Activated CD8-positive, alpha-beta memory T cell treated with anti-CD3 and anti-CD28 coated beads, Interleukin-2, amount 50 U/mL, for 24 hours (primary cell): Measurements from ENCODE around the gene RPS14.
A peak's percentile ranks its signal among the peaks of the same experiment; 100 is the strongest.

ENCODE experiments used
- DNase-seq: peaks from one replicate; pipeline ENCODE4 v3.0.0-alpha.2; 2020; ENCODE audit errors: extremely low read depth

RPS14 gene

DNA sequence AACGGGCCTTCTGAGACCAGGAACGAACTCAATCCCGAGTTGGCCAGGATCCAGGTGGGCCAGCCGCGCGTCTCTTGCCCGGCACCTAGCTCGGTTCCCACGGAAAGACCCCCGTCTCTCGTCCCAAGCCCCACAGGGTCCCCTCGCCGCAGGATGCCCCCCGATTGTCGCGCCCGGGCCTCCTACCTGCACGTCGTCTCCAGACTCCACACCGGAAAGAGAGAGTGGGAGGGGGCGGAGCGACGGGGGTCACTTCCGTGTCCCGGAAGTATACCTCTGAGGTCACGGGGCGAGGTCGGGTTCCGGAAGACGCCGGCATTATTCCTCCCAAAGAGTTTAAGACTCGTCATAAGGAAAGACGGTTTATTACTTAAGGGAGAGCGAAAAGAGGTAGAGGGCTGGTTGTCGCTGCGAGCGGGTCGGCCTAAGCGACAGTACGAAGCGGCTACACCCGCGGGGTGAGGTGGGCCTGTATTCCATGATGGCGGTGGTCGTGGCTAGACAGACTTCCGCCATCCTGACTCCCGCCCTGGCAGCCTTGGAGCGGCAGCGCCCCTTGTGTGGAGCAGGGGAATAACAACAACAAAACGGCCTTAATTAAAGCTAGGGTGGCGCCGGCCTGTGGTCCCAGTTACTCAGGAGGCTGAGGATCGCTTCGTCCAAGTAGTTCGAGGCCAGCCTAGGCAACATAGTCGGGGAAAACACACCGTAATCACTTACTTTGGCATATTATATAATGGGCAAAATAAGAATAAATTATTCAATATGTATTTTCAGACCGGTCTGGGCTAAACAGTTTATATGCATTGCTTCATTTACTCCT is at the start of gene RPS14:
Gene RPS14, minus strand, starts transcription at position 223 of the 823 bp plus-strand sequence. CDS start 2,006 bp downstream, outside the sequence.
- DNase-seq = peak; percentile 90

DNA sequence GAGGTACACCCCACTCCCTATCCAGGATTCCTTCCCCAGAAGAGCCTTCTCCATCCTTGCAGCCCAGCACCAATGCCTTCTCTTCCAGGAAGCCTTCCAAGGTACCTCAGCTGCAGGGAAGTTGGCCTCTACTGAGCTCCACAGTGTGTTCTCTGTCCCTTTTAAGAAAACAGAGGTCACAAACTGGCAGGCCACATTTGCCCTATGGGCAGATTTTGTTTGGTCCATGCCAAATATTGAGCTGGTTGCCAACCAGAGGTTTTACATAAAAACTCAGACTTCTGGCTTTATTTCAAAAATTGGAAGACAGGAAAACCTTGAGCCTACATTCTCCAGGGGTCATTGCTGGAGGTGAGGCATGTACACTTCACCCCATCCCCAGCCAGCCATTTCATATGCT is 49.4 kb upstream of the RPS14 start:
- no peak for DNase-seq

DNA sequence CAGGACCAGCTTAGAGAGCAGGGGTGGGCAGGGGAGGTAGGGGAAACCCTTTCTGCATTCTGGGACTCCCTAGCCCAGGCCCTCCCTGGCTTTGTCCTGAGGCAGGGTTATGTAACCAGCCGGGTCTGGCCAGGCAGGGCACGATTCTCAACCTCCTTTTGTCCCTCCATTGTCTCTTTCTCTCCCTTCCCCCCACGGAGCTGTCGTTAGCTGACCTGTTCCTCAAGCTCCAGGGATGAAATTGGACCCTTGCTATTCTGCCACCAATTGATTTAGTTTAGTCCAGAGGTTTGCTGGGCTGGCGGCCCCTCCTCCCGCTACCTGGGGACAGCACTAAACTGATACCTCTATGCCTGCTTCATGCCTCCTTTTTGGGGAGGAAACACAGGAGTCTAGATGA is 49.0 kb upstream of the RPS14 start:
- DNase-seq = no peak

DNA sequence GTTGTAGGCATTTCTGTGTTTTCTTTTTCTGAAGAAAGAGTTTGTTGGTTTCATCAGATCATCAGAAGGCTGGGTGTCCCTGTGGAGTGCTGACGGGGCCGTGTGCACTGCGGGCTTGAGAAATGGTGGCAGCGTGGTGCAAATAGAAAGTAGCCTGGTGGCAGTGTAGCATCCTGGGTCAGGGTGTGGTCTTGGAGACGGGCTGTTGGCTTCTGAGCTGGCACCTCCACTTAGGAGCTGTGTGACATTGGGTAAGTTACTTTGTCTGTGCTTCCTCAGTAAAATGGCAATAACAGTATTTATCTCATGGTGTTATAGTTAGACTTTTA is 48.4 kb upstream of the RPS14 start:
- DNase-seq = no peak

DNA sequence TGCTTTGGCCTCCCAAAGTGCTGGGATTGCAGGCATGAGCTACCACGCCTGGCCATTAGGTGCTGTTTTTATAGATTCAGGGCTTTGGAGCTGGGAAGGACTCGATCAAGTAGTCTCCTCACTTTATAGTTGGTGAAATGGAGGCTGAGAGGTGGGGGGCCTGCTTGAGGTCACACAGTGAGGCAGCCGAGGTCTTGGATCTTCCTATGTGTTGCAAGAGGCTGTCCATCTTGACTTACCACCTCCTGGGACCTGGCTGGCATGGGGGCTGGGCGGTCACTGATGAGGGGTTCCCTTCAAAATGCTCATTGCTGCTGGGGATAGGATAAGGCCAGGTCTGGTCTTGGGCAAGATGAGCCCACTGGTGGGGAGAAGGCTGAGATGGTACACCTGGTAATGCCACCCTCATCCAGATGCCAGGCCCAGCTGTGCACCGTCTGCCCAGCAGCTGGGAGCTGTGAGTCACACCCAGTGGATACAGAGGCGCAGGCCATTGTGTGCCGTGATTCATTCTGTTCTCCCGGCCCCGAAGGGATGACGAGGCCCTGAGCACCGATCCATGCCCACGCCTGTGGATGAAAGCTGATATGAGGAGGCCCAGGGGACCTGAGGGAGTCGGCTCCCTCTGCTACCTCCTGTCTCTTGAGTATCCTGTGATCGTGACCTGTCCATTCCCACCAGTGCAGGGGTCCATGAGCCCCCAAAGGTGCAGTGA is 47.9 kb upstream of the RPS14 start:
- DNase-seq = no peak

DNA sequence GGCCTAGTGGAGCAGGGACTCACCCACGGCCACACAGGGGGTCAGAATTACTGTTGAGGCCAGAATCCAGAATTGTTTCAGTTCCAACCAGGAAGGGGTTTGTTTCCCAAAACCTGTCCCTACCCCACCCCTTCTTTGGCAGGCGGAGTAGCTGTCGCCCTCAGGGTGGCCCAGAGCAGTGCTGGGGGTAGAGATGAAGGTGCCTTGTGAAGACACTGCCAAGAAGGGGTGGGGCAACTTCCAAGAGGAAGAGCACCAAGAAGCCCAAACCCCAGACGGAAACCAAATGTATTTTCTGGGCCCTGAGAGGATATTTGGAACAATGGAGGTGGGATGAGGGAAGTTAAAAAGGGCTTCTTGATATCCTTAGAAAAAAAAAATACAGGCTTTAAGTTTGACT is 47.0 kb upstream of the RPS14 start:
- DNase-seq = no peak

DNA sequence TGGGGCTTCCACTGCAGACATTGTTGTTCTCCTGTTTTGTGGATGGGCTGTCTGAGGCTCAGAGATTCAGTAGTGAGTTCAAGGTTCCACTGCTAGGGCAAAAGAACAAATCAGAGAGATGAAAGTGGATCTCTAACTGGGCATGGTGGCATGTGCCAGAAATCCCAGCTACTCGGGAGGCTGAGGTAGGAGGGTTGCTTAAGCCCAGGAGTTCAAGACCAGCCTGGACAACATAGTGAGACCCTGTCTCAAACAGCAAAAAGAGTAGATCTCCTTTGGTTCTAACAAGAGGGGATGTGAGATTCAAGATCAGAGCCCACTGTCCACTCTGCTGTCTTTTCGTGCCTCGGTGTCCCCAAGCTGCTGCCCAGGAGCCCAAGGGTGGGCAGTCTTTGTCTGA is 46.6 kb upstream of the RPS14 start:
- DNase-seq = no peak

DNA sequence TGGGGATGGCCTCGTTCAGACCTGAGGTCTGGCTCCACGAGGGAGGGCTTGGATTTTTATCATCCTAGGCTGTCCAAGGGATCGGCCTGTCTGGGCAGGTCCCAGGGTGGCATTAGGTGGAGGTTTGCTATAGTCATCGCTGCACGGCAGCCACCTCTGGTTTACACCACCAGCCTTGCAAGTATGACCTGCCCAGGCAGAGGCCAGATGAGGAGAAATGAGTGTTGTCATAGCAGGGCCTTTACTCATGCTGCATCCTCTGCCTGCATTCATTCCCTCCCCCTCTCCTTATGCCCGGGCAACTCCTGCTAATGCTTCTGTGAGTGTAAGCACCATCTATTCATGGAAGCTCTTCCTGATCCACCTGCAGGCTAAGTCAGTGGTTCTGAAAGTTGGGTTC is 43.1 kb upstream of the RPS14 start:
- DNase-seq = no peak

DNA sequence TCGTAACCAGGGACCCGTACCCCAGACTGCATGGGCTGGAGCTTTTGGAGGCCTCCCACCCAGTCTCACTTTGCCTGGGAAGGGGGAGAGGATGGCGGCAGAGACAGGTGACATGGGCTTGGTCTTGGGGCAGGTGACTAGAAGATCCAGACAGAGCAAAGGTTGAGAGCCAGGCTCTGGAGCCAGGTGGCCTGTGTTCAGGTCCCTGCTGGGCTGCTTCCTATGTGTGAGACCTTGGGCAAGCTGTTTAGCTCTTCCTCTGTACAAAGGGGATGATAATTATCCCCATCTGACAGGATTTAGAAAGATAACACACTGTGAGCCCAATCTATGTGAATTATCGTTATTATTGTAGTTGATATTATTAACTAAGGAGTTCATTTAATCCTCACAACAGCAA is 42.3 kb upstream of the RPS14 start:
- no peak for DNase-seq

DNA sequence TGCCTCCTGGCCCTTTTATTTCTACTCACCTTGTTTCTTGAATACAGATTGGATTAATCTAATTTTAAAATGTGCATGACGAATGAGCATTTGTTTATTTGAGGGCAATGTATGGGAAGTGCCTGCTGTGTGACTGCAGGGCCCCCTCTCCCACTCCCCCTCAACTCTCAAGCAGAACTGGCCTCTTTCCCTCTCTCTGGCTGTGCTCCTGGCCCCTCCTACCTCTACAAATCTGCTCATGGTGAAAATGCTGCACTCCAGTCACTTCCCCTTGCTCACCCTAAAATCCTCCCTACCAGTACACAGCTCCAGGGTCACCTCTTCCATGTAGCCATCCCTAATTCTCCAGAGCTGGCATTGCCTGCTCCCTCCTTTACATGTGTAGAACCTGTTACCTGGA is 41.2 kb upstream of the RPS14 start:
- no peak for DNase-seq

DNA sequence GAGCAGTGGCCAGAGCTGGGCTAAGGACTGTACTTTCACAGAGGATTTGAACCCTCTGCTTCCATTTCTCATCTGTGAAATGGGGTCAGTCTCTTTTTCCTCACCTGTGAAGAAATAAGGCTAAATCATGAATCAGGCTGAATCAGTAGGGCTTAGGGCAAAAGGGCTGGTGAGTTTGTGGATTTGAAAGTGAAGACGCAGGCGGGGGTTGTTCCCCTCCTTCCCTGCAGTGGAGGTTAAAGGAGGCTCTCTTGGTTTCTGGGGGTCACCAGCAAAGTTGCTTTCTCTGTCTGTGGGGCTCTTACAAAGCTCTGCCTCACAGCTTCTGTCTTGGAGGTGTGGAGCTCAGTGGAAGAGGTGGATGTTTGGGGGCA is 40.7 kb upstream of the RPS14 start:
- DNase-seq = no peak

DNA sequence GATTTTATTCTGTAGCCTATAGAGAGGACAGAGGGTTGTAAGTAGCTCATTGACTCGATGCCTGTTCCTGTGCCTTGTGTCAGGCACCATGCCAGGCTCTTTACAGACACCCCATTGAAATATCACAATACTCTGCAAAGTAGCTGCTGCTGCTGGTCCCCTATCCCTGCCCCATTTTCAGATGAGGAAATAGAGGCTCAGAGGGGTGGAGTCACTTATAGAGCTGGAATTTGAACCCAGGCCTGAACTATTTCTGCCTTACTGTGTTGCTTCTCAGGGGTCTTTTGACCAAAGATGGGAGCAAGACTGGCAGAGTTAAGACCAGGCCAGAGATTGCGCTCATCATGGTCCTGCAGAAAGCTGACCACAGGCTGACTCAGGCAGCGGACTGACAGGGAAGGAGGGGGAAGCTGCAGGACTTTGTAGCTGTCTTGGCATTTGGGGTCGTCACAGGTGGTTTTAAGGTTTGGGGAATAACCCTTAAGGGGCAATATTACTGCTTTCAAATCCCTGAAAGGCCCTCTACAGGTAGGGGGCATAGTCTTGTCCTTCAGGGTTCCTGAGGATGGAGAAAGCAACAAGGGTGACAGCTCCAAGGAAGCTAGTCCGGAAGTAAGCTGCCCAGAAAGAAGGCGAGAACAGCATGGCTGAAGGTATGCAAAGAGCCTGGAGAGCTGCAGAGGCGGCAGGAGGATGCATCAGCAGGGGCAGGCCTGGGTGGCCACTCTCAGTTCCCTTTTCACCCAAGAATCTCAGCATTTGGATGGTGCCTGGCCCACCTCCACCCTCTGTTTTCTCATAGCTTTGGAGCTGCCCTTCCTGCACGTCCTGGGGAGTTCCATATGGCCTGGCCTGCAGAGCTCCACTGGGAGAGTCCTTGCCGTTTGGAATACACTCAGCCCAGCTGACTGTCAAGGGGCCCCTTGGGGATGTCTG is 40.1 kb upstream of the RPS14 start:
- DNase-seq = no peak

DNA sequence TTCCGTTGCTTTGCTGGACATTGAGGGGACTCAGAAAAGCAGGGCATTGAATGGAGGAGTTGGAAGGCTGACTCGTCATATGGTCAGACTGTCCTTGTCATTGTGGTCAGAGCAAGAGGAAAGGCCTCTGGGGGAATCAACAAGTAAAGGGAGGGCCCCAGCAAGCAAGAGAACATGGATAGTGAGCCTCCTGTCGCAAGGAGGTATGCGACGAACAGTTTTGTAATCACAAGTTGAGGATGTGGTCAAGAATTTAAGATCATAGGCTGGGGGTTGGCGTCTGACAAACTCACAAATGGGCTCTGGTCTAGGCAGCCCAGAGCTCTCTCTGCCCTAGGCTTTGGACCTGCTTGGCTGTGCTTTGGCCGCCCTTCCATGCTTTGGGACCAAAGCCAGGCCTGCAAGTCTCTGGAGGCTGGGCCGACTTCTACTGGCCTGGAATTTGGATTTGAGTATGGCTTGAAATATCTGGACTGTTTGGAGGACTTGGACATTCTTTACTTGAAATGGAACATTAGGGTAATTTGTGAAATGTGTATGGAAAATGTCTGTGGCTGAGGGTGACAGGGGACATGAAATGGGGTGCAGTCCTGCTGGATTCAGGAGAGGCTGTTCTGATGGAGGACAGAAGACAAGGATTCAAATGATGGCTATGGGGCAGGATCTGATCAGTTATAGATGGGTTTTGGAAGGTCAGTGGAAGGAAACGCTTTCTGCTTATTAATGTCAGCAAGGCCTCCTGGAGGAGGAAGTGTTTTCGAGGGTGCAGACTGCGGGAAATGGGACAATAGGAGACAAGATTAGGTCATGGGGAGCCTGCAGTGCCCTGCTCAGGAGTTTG is 39.2 kb upstream of the RPS14 start:
- DNase-seq = no peak

DNA sequence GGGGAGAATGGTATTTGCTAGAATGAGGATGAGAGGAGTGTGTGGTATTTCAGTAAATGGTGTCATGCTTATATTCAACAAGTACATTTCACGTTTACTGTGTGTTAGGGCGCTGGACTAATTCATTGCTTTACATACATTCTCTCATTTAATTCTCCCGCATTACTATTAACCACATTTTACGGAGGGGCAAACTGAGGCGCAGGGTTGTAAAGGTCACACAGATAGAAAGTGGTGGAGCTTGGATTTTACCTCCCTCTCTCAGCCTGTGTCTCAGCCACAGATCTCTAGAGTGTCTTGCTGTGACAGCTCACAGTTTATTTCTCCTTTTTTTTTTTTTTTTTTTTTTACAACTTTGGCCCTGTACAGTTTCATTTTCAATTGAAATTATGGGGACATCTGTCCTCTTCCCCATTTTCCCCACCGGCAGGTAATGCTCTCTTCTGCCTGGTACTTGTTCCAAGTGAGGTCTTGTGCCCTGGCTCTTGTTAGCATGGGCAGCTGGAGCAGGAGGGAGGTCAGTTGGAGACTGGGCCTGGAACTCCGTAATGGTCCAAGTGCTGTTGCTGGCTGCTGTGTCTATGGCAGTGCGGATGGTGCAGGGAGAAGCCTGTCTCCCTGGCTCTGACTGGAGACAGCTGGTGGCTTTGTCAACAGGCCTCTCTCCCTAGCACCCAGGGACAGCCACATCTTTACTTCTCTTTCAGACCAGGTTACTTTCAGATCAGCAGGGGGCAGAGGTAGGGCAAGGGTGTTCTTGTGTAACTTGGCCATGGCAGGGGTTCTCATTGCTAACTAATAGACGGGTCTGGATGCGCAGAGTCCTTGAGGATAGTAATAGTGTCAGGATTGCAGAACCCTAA is 37.9 kb upstream of the RPS14 start:
- no peak for DNase-seq

DNA sequence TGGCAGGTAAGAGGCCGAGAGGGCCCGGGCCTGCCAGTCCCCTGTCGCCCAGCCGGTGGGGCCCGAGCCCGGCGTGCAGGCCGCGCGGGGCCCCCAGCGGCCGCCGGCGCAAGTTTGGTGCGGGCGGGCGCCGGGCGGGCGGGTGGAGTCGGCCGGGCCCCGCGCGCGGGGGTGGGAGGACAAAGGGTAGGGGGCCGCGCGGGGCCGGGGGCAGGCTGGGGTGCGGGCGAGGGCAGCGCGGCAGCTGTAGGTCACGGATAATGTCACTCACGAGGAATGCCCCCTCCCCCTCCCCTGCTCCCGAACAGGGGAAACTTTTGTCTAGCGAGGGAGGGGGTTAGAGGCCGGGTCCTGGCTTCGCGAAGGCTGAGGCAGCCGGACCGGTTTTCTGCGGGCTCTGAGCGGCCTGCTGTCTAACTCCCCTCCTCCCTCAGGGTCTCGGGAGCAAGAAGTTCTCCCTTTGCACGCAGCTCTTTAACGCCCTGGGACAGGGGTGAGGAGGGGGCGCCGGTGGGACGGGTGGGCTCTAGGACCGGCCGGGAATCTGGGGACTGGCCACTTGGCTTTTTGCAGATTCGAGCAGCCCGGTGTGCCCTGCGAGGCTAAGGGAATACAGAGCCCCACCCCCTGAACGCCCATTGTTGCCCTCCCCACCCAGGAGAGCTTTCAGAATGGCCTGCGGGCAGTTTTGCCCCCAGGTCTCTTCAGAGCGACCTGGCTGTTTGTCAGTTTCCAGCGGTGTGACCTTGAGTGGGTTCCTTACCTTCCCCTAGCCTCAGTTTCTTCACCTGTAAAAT is 37.1 kb upstream of the RPS14 start:
- no peak for DNase-seq

DNA sequence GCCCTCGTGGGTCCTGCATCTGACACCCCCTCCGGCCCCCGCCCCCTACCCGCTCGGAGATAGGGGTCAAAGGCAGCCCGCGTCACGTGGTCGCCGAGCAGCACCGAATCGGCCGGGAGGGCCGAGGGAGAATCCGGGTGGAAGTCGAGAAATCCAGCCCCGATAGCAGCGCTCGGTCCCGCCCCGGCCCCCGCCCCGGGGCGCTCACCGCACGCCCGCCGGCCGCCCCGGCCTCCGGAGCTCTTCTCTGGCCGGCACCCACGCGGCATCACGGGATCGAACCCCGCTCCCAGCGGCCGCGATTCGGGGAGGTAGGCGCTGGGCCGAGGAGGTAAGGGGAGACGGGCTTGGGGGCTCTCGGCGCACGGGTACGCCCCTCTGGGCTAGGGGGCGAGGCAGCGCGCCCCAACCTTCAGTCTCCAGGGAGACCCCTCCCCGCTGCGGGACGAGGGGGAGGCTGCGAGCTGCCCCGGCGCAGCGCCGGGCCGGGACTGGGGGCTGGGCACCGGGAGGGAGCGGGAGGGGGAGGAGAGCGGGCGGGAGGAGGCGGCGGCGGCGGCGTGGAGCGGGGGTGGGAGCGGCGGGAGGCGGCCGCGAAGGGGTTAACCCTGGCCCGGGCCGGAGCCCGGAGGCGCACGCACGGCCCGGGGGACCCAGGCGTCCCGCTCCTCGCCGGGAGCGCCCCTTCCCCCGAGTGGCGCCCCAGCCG is 36.3 kb upstream of the RPS14 start:
- no peak for DNase-seq

DNA sequence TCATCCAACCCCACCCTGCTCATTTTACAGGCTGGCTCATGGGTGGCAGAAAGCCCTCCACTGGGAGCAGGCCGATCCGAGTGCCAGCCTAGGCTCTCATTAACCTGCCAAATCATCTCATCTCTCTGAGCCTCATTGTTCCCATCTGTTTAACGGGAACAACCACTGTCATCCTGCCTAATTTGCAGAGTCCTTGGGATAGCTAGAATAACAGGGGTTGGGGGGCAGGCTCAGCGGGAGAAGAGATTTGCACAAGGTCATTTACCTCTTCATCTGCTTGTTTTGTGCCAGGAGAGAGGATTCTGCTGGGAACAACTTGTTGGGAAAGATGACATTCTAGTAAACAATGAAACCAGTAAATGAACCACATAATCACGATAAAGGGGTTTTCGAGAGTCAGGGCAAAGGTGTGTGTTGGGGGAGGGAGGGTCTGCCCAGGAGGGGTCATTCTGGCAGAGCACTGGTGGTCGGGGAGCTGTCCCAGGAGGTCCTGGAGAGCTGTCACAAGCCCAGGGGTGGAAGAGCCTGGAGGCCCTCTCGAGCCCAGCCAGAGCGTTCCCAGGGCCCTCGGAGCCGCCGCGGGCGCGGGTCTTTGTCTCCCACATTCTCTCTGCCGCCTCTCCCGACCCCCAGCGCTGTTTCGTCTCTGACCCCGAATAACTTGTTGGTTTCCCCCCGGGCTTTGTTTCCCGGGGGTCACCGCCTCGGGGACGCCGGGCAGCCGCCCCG is 35.6 kb upstream of the RPS14 start:
- no peak for DNase-seq

DNA sequence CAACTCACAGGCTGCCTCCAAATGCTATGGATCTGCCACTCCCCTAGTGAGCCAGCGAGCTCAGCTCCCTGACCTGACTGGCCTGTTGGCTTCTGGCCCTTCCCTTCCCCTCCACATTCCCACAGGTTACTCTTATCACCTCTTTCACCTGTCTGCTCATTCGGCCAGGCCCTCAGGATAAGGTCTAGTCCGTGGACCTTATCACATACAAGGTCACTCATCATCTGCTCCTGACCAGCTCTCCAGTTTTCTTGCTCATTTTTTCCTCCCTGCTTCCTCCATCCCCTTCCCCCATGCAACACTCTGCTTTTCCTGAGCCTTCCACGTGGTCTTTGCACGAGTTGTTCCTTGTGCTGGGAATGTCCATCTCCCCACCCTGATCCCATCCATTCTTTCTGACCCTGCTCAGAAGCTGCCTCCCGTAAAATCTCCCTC is 32.5 kb upstream of the RPS14 start:
- no peak for DNase-seq

DNA sequence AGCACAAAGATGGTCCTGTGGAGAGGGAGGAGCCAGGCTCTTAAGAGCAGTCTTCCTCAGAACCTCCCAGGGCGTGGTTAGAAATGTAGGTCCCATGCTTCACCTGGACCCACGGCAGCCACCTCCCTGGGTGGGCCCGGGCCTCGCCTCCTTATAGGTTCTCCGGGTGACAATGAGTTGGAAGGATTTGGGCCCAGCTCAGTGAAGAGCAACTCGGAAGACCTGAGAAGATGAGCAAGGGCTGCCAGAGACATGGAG is 32.1 kb upstream of the RPS14 start:
- DNase-seq = no peak
